Kidney (tissue), 14 donors: ENCODE measurements around the gene VENTX. TPM values are rescaled to one million over a fixed set of nuclear protein-coding genes. Genes with fewer than 3 reads are reported as not detected.

Experiments used
- DNase-seq, 5 donors: peaks; one replicate each; pipeline ENCODE4 v3.0.0-alpha.2; 2013 to 2020
- FAIRE-seq: peaks from 2 replicates; lab custom pipeline; 2012; peaks lifted over from hg19 to GRCh38; lab: Jason Lieb, UNC
- H3K27ac ChIP-seq, 2 donors: one replicate each; pipeline ENCODE4 v1.7.0; 2013; ENCODE audit warnings: low read depth in 2 of 2, low read length in 2 of 2, inconsistent platforms in 1 of 2
- H3K27me3 ChIP-seq: one replicate; pipeline ENCODE4 v1.7.1; 2013; ENCODE audit warnings: low read length, inconsistent platforms; ENCODE audit not compliant: control insufficient read depth, insufficient read depth
- H3K36me3 ChIP-seq, 3 donors: one replicate each; pipeline versions ENCODE4 v1.7.0 to v1.7.1; 2013; ENCODE audit warnings: low read length in 3 of 3, control low read depth in 1 of 3, inconsistent platforms in 1 of 3; ENCODE audit not compliant: insufficient read depth in 3 of 3, control insufficient read depth in 2 of 3
- H3K4me1 ChIP-seq, 3 donors: one replicate each; pipeline versions ENCODE4 v1.7.0 to v1.7.1; 2013; ENCODE audit warnings: low read length in 3 of 3, inconsistent platforms in 1 of 3, low read depth in 1 of 3; ENCODE audit not compliant: control insufficient read depth in 2 of 3, insufficient read depth in 2 of 3
- H3K4me3 ChIP-seq, 3 donors: one replicate each; pipeline versions ENCODE4 v1.7.0 to v1.8.1; 2013; ENCODE audit warnings: low read length in 3 of 3, control low read depth in 1 of 3, inconsistent platforms in 1 of 3
- H3K9ac ChIP-seq, 3 donors: one replicate each; pipeline versions ENCODE4 v1.7.0 to v1.7.1; 2013; ENCODE audit warnings: low read length in 3 of 3, control low read depth in 1 of 3, inconsistent platforms in 1 of 3
- H3K9me3 ChIP-seq, 3 donors: one replicate each; pipeline versions ENCODE4 v1.7.0 to v1.7.1; 2013; ENCODE audit warnings: low read length in 3 of 3, control low read depth in 1 of 3, inconsistent platforms in 1 of 3; ENCODE audit not compliant: control insufficient read depth in 2 of 3, insufficient read depth in 1 of 3
- intact Hi-C: fragments of 100-400 bp; cut with DNase I; formaldehyde crosslinking; loops from one replicate; pipeline ENCODE4 v1.11.1; 2022
- polyA plus RNA-seq: library from polyadenylated mRNA; stranded (reverse); fragments of 350-450 nt; fragmentation: Illumina TruSeq; extraction: RNeasy Lipid Tissue Mini Kit (QIAGEN cat#74804); gene quantifications from one replicate; pipeline ENCODE4 v1.2.3, GENCODE V29; 2014; ENCODE audit warnings: low read depth, low replicate concordance; ENCODE audit not compliant: insufficient read depth
- total RNA-seq: library from RNA; stranded (reverse); fragmentation: NEBNext Ultra II Directional; extraction: Animal tissue kit (Norgen Biotek cat#: 25700); gene quantifications from one replicate; pipeline ENCODE4 v1.2.1, GENCODE V29; 2021
- TF ChIP-seq, protein P1 (sequence below): IDR thresholded peaks from 3 replicates; pipeline ENCODE4 v1.5.1; 2012; ENCODE audit warnings: mild to moderate bottlenecking, moderate library complexity, borderline replicate concordance; ENCODE audit not compliant: insufficient read depth; ENCODE audit errors: extremely low read depth
- donor health status: control.
- donor health status: control.
- donor health status: control.
- donor health status: control.
- donor health status: control.
- donor health status: DM: yes; HTN: yes; CAD: no.
- donor health status: Normal renal cell carcinoma (clear cell type).

Gene VENTX
- total and polyA plus RNA-seq, 2 donors from 2014 or later = 0.39 to 3.3 TPM

DNA sequence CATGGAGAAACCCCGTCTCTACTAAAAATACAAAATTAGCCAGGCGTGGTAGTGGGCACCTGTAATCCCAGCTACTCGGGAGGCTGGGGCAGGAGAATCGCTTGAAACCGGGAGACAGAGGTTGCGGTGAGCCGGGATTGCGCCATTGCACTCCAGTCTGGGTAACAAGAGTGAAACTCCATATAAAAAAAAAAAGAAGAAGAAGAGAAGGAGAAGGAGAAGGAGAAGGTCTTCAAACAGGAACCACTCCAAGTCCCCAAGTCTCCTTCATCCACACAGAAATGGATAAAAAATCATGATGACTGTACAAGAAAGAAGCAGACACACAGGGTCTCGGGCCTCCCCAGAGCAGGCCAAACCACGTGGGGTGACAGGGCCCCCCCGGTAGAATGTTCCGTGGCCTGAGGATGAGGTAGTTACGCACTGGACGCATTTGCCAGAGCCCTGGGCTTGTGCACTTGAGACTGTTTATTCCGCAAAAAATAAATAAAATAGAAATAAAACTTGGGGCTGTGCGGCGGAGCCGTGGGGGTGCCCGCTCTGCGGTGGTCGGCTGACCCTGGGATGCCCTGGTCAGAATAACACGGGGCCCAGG is 15.8 kb downstream of the VENTX start:
- DNase-seq = no peak
- H3K36me3 ChIP-seq = no peaks in the 10 kb centered on the region
- H3K4me3 ChIP-seq = no peak overlapping the region
- intact Hi-C loops = no loop called here
- H3K27me3 ChIP-seq = no peaks in the 10 kb centered on the region
- H3K9me3 ChIP-seq = no peaks in the 10 kb centered on the region
- H3K9ac ChIP-seq = no peak overlapping the region
- H3K4me1 ChIP-seq = peaks cover 0 to 7% (median 0%) of the 10 kb centered on the region in 3 donors
- no peak overlapping the region for H3K27ac ChIP-seq
- TF ChIP-seq, protein P1, sequence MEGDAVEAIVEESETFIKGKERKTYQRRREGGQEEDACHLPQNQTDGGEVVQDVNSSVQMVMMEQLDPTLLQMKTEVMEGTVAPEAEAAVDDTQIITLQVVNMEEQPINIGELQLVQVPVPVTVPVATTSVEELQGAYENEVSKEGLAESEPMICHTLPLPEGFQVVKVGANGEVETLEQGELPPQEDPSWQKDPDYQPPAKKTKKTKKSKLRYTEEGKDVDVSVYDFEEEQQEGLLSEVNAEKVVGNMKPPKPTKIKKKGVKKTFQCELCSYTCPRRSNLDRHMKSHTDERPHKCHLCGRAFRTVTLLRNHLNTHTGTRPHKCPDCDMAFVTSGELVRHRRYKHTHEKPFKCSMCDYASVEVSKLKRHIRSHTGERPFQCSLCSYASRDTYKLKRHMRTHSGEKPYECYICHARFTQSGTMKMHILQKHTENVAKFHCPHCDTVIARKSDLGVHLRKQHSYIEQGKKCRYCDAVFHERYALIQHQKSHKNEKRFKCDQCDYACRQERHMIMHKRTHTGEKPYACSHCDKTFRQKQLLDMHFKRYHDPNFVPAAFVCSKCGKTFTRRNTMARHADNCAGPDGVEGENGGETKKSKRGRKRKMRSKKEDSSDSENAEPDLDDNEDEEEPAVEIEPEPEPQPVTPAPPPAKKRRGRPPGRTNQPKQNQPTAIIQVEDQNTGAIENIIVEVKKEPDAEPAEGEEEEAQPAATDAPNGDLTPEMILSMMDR = no peak
- FAIRE-seq = no peak

DNA sequence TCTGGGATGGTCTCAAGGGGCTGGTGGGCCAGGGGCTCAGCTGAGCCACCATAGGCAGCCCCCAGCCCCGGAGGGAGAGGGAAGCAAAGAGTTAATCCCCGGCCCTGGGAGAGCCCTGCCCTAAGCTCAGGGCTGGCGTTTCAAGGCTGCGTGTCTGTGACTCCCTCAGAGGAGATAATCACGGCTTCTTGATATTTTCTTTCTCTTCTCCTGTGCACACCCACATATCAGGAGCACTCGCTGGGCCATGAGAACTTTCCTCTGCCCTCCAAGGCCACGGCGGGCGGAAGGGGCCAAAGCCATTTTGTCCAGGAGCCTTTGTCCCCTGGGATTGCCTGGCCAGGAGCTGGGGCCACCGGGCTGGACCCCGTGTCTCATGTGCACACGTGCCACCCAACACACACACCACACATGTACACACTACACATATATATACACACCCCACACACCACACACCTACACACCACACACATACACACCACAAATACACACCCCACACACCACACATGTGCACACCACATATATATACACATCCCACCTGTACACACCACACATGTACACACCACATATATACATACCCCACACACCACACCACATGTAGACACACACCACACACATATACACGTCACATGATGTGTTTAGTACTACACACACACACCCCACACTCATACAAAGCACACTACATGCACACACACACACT is 16.9 kb downstream of the VENTX start:
- intact Hi-C loops = no loop called here
- Histone ChIP-seq H3K9me3 (no peaks in the 10 kb centered on the region), H3K4me1 (peaks cover 0 to 7% (median 0%) of the 10 kb centered on the region in 3 donors), H3K36me3 (no peaks in the 10 kb centered on the region), H3K4me3 (no peak overlapping the region), H3K27ac (no peak overlapping the region), H3K9ac (no peak overlapping the region), H3K27me3 (no peaks in the 10 kb centered on the region)
- no peak for FAIRE-seq
- TF ChIP-seq, protein P1 = no peak
- DNase-seq = no peak

DNA sequence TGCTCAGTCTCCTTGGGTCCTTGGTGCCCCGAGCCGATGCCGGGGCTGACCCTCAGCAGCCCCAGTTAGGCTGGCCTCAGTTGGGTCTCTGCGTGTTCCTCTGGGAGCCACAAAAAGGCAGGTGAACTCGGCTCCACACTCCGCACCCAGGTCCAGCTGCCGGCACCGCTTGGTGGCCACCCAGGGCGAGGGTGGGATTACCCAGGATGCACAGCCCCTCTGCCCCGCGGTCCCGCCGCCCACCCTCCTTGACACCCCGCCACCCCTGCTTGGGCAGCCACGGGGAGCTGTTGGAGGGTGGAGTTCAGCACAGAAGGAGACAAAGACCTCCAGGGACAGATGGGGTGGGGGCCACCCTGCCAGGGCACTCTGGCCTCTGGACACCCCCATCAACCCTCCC is 17.7 kb downstream of the VENTX start:
- DNase-seq = no peak
- Histone ChIP-seq H3K9me3 (no peaks in the 10 kb centered on the region), H3K4me3 (no peak overlapping the region), H3K27ac (no peak overlapping the region), H3K27me3 (no peaks in the 10 kb centered on the region), H3K4me1 (peaks cover 0 to 7% (median 0%) of the 10 kb centered on the region in 3 donors), H3K9ac (no peak overlapping the region), H3K36me3 (no peaks in the 10 kb centered on the region)
- FAIRE-seq = no peak
- TF ChIP-seq, protein P1 = no peak
- intact Hi-C loops = no loop called here
